Bronchial epithelial cell (primary cell): ENCODE results near the gene FADS3. TPM values are rescaled to one million over a fixed set of nuclear protein-coding genes. Genes with fewer than 3 reads are reported as not detected.

Experiments used
- DNase-seq: peaks from one replicate; pipeline ENCODE4 v3.0.0-alpha.2; 2010; ENCODE audit warnings: low read depth
- FAIRE-seq: peaks from 2 replicates; lab custom pipeline; 2011; peaks lifted over from hg19 to GRCh38; lab: Jason Lieb, UNC
- H3K27me3 ChIP-seq: 2 replicates; pipeline ENCODE4 v1.5.1; 2011; ENCODE audit warnings: low read length; ENCODE audit not compliant: control insufficient read depth, insufficient read depth
- H3K36me3 ChIP-seq: 2 replicates; pipeline ENCODE4 v1.5.1; 2011; ENCODE audit warnings: low read length; ENCODE audit not compliant: control insufficient read depth, insufficient read depth
- H3K4me3 ChIP-seq: 2 replicates; pipeline ENCODE4 v1.5.1; 2011; ENCODE audit warnings: mild to moderate bottlenecking, low read depth, low read length, control low read depth
- CTCF ChIP-seq: IDR thresholded peaks from 2 replicates; pipeline ENCODE4 v1.5.1; 2011; ENCODE audit warnings: mild to moderate bottlenecking, moderate library complexity, low read length, control low read depth, inconsistent platforms; ENCODE audit not compliant: insufficient read depth, severe bottlenecking
- total RNA-seq: library from RNA; depleted of rRNA; stranded (reverse); fragments of >200 nt; gene quantifications from 2 replicates; pipeline ENCODE4 v1.2.1, GENCODE V29; 2014

FADS3 gene
- total RNA-seq, 1 donor from 2014 or later = 31.9 TPM

GRCh38 chr11:61850687-61851086 is 40.7 kb downstream of the FADS3 start:
- no peak for TF ChIP-seq CTCF
- DNase-seq (no peak), FAIRE-seq (no peak)
- no peak overlapping the region for H3K4me3 ChIP-seq
- H3K36me3 ChIP-seq = peaks cover 24% of the 10 kb centered on the region
- no peaks in the 10 kb centered on the region for H3K27me3 ChIP-seq

GRCh38 chr11:61848631-61849030 is 42.7 kb downstream of the FADS3 start:
- DNase-seq = no peak
- no peak for TF ChIP-seq CTCF
- H3K27me3 ChIP-seq = no peaks in the 10 kb centered on the region
- no peak for FAIRE-seq
- H3K4me3 ChIP-seq = no peak overlapping the region
- peaks cover 21% of the 10 kb centered on the region for H3K36me3 ChIP-seq

- peaks cover 18% of the 10 kb centered on the region for H3K36me3 ChIP-seq
- H3K4me3 ChIP-seq = no peak overlapping the region
- TF ChIP-seq CTCF = no peak
- DNase-seq (no peak), FAIRE-seq (no peak)
- no peaks in the 10 kb centered on the region for H3K27me3 ChIP-seq
Measured at GRCh38 chr11:61847914-61848581, 43.3 kb downstream of the FADS3 start.

- FAIRE-seq = no peak
- H3K27me3 ChIP-seq = no peaks in the 10 kb centered on the region
- no peak for DNase-seq
- H3K4me3 ChIP-seq = no peak overlapping the region
- H3K36me3 ChIP-seq = peaks cover 22% of the 10 kb centered on the region
- no peak for TF ChIP-seq CTCF
Measured at GRCh38 chr11:61846362-61847020, 44.9 kb downstream of the FADS3 start.

- DNase-seq = no peak
- FAIRE-seq = no peak
- Histone ChIP-seq H3K4me3 (no peak overlapping the region), H3K36me3 (peaks cover 29% of the 10 kb centered on the region), H3K27me3 (no peaks in the 10 kb centered on the region)
- no peak for TF ChIP-seq CTCF
Measured at GRCh38 chr11:61844909-61845565, 46.3 kb downstream of the FADS3 start.
